Ovary (tissue), 9 donors: ENCODE measurements around the gene WDR87. TPM values are rescaled to one million over a fixed set of nuclear protein-coding genes. Genes with fewer than 3 reads are reported as not detected.
"Not testable (repeated sequence)": the region's sequence is repeated elsewhere in the genome, so short reads cannot be mapped to it uniquely, and the experiment has no call there.

Experiments used
- DNase-seq, 5 donors: peaks; one replicate each; pipeline ENCODE4 v3.0.0-alpha.2; 2019 to 2020
- H3K27ac ChIP-seq, 2 donors: fragments of 200-600 bp; one replicate each; pipeline versions ENCODE4 v1.5.1 to v1.8.0; 2019 to 2022
- H3K27me3 ChIP-seq: fragments of 200-600 bp; one replicate; pipeline ENCODE4 v1.8.0; 2022
- H3K36me3 ChIP-seq: fragments of 200-600 bp; sonication (generic); one replicate; pipeline ENCODE4 v1.5.1; 2019
- H3K4me1 ChIP-seq: one replicate; pipeline ENCODE4 v1.8.1; 2013; ENCODE audit warnings: mild to moderate bottlenecking, moderate library complexity; ENCODE audit not compliant: insufficient read depth
- H3K4me3 ChIP-seq: fragments of 200-600 bp; sonication (generic); one replicate; pipeline ENCODE4 v1.5.1; 2017
- H3K9me3 ChIP-seq, 2 donors: fragments of 200-600 bp in 1 of 2; sonication (generic) in 1 of 2; one replicate each; pipeline versions ENCODE4 v1.5.1 to v1.8.1; 2013 to 2019; ENCODE audit warnings: mild to moderate bottlenecking in 1 of 2, moderate library complexity in 1 of 2
- EP300 ChIP-seq: sonication (generic); formaldehyde crosslinking; IDR thresholded peaks from one replicate; pipeline ENCODE4 v1.6.1; 2017; ENCODE audit warnings: antibody characterized with exemption
- POLR2A ChIP-seq: fragments of 450-650 bp; IDR thresholded peaks from one replicate; pipeline ENCODE4 v1.6.1; 2017; ENCODE audit warnings: antibody characterized with exemption, mild to moderate bottlenecking, moderate library complexity
- WGBS, 3 donors: extraction: QIAGEN DNeasy Blood & Tissue Kit in 1 of 3; methylation state at CpG; one replicate each; pipeline versions ENCODE4 v1.1.5 to v1.1.7; 2013 to 2017; 5-methylcytosine and 5-hydroxymethylcytosine counted together
- intact Hi-C, 4 donors: fragments of 100-400 bp; cut with DNase I; formaldehyde crosslinking; loops; one replicate each; pipeline versions ENCODE4 v1.11.0 to v1.15.1; 2022 to 2023
- polyA plus RNA-seq, 2 donors: library from polyadenylated mRNA; stranded (reverse); fragments of 200-250 nt in 1 of 2; fragments of 350-450 nt in 1 of 2; fragmentation: Illumina TruSeq in 1 of 2; extraction: RNeasy Lipid Tissue Mini Kit (QIAGEN cat#74804) in 1 of 2; gene quantifications; one replicate each; pipeline ENCODE4 v1.2.3, GENCODE V29; 2013 to 2014
- total RNA-seq, 7 donors: library from RNA; depleted of rRNA in 2 of 7; stranded (reverse); fragments of >200 nt in 2 of 7; fragmentation: NEBNext Ultra II Directional in 3 of 7; extraction: Animal tissue kit (Norgen Biotek cat#: 25700) in 3 of 7; gene quantifications; one replicate each; pipeline versions ENCODE4 v1.1.0 to v1.2.4, GENCODE V29; 2016 to 2023
- TF ChIP-seq, protein P1 (sequence below), 3 donors: fragments of 450-650 bp in 2 of 3; fragments of 200-600 bp in 1 of 3; IDR thresholded peaks; one replicate each; pipeline versions ENCODE4 v1.5.1 to v1.8.0; 2016 to 2022; ENCODE audit warnings: antibody characterized with exemption in 3 of 3, mild to moderate bottlenecking in 1 of 3
- donor health status: DM: no; HTN: no; CAD: no; lungs with moderate emphysema.
- donor health status: DM: no; HTN: no; CAD: no.
- donor health status: Bipolar disorder and iron deficiency.
- donor health status: DM: yes; HTN: yes; CAD: no.
- donor health status: DM: no; HTN: no; CAD: no.
- donor health status: DM: yes; HTN: yes; CAD: no.

Gene WDR87
- total and polyA plus RNA-seq, 9 donors, result not detected

DNA sequence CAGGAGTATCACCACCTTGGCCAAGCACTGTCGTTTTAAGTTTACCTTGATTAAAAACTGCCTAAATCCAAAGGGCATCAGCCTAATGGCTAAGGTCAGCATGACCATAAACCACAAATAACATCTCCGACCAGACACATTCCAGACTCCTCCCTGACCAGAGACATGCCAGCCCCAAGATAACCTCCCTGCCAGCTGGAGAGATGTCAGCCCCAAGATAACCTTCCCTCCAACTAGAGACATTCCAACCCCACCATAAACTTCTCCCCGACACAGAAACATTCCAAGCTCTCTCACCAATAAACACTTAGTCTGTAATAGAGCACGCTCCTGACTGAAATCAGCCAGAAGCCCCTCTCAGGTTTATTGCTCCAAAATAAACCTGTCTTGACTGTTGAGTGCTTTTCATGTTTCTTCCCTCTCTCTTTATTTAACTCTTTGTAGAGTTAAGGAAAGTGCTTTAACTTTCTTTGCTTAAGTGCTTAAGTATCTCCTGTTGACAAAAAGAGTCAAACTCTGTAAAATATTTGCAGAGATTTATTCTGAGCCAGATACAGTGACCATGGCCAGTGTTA, 36.5 kb downstream of the WDR87 start:
- Histone ChIP-seq H3K36me3 (no peaks in the 10 kb centered on the region), H3K9me3 (peaks cover 0 to 3% of the 10 kb centered on the region in 2 donors), H3K4me1 (no peaks in the 10 kb centered on the region), H3K27me3 (no peaks in the 10 kb centered on the region), H3K27ac (no peak overlapping the region), H3K4me3 (no peak overlapping the region)
- no peak for DNase-seq
- no peak for TF ChIP-seq EP300
- TF ChIP-seq, protein P1, sequence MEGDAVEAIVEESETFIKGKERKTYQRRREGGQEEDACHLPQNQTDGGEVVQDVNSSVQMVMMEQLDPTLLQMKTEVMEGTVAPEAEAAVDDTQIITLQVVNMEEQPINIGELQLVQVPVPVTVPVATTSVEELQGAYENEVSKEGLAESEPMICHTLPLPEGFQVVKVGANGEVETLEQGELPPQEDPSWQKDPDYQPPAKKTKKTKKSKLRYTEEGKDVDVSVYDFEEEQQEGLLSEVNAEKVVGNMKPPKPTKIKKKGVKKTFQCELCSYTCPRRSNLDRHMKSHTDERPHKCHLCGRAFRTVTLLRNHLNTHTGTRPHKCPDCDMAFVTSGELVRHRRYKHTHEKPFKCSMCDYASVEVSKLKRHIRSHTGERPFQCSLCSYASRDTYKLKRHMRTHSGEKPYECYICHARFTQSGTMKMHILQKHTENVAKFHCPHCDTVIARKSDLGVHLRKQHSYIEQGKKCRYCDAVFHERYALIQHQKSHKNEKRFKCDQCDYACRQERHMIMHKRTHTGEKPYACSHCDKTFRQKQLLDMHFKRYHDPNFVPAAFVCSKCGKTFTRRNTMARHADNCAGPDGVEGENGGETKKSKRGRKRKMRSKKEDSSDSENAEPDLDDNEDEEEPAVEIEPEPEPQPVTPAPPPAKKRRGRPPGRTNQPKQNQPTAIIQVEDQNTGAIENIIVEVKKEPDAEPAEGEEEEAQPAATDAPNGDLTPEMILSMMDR (IDR thresholded peaks at IDR 0.05), result no peak
- no peak for TF ChIP-seq POLR2A
- intact Hi-C loops, result no loop called here
- WGBS, 3 donors, result 27 to 37% (median 28%) methylated on average over 4 of the region's 4 CpGs

GRCh38 chr19:37867831-37868230, 38.6 kb downstream of the WDR87 start:
- DNase-seq, result no peak
- Histone ChIP-seq H3K9me3 (peaks cover 0 to 3% of the 10 kb centered on the region in 2 donors), H3K27ac (no peak overlapping the region), H3K4me3 (no peak overlapping the region), H3K4me1 (no peaks in the 10 kb centered on the region), H3K27me3 (no peaks in the 10 kb centered on the region), H3K36me3 (no peaks in the 10 kb centered on the region)
- 40 to 48% (median 46%) methylated on average over 2 of the region's 2 CpGs for WGBS, 3 donors
- intact Hi-C loops, result no loop called here
- TF ChIP-seq, protein P1 (IDR thresholded peaks at IDR 0.05), result no peak
- TF ChIP-seq POLR2A (no peak), EP300 (no peak)

GRCh38 chr19:37865930-37866329, 40.5 kb downstream of the WDR87 start:
- H3K27me3 ChIP-seq, intact Hi-C loops, H3K4me3 ChIP-seq, H3K27ac ChIP-seq, DNase-seq, H3K36me3 ChIP-seq, H3K4me1 ChIP-seq, H3K9me3 ChIP-seq: not testable (repeated sequence)
- 83 to 88% (median 83%) methylated on average over 8 of the region's 9 CpGs for WGBS, 3 donors

- 89 to 92% (median 91%) methylated on average over 3 of the region's 3 CpGs for WGBS, 3 donors
- Histone ChIP-seq H3K4me1 (no peaks in the 10 kb centered on the region), H3K36me3 (no peaks in the 10 kb centered on the region), H3K27ac (no peak overlapping the region), H3K27me3 (no peaks in the 10 kb centered on the region), H3K9me3 (no peaks in the 10 kb centered on the region), H3K4me3 (no peak overlapping the region)
- no peak for DNase-seq
- TF ChIP-seq, protein P1 (IDR thresholded peaks at IDR 0.05), result no peak
- TF ChIP-seq EP300 (no peak), POLR2A (no peak)
- intact Hi-C loops, result no loop called here
Measured at GRCh38 chr19:37864501-37864900, 41.9 kb downstream of the WDR87 start.

DNA sequence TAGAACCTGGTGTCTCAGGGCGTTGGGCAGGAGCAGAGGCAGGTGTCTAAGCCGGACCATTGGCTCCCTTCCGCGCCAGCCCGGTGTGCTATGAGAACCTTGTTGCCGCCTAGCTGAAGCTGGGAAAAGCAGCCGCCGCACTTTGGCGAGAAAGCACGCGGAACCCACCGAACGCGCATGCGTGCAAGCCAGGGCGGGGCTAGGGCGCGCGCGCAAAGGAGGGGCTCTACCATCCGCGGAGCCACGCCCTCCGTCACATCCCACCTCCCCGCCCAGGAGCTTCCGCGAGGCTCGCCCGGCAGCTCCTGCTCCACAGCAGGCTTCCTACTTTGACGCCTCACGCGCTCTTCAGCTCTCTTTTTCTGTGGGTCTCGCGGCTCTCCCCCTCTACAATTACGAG, 51.3 kb downstream of the WDR87 start:
- peak in 1 of 5 donors; percentile 19 for DNase-seq
- H3K36me3 ChIP-seq, result no peaks in the 10 kb centered on the region
- H3K27ac ChIP-seq, result no peak overlapping the region
- no peak for TF ChIP-seq POLR2A
- TF ChIP-seq, protein P1 (IDR thresholded peaks at IDR 0.05), result no peak
- TF ChIP-seq EP300, result no peak
- 5 to 16% (median 6%) methylated on average over 35 of the region's 35 CpGs for WGBS, 3 donors
- H3K9me3 ChIP-seq, result peaks cover 0 to 20% of the 10 kb centered on the region in 2 donors
- H3K4me3 ChIP-seq, result no peak overlapping the region
- H3K27me3 ChIP-seq, result no peaks in the 10 kb centered on the region
- intact Hi-C loops, result no loop called here
- no peaks in the 10 kb centered on the region for H3K4me1 ChIP-seq
